Prostate gland (tissue), 2 donors: ENCODE measurements around the gene ITFG1. TPM values are rescaled to one million over a fixed set of nuclear protein-coding genes. Genes with fewer than 3 reads are reported as not detected.

Source experiments
- DNase-seq: peaks from one replicate; pipeline ENCODE4 v3.0.0-alpha.2; 2019; ENCODE audit warnings: low spot score
- H3K27ac ChIP-seq, 2 donors: fragments of 200-600 bp; sonication (generic); 2 replicates each; pipeline ENCODE4 v1.5.1; 2017 to 2019
- H3K27me3 ChIP-seq: fragments of 200-600 bp; sonication (generic); replicated peaks from 2 replicates; pipeline ENCODE4 v1.5.1; 2019; ENCODE audit not compliant: insufficient read depth
- H3K36me3 ChIP-seq, 2 donors: fragments of 200-600 bp; sonication (generic); 1 replicate in 1 of 2; 2 replicates in 1 of 2; pipeline versions ENCODE4 v1.5.1 to v1.8.1; 2017 to 2019
- H3K4me1 ChIP-seq: fragments of 200-600 bp; sonication (generic); replicated peaks from 2 replicates; pipeline ENCODE4 v1.5.1; 2019
- H3K4me3 ChIP-seq, 2 donors: fragments of 200-600 bp; sonication (generic); 2 replicates each; pipeline ENCODE4 v1.5.1; 2017 to 2019
- H3K9me3 ChIP-seq: fragments of 200-600 bp; sonication (generic); 2 replicates; pipeline ENCODE4 v1.5.1; 2017
- CTCF ChIP-seq, 4 experiments: fragments of 200-600 bp in 2 of 4; fragments of 450-650 bp in 2 of 4; sonication (generic) in 2 of 4; IDR thresholded peaks; 1 replicate in 3 of 4; 2 replicates in 1 of 4; pipeline ENCODE4 v1.5.1; 2016 to 2019; ENCODE audit warnings: antibody characterized with exemption in 4 of 4, mild to moderate bottlenecking in 2 of 4, moderate library complexity in 2 of 4
- POLR2A ChIP-seq: fragments of 450-650 bp; IDR thresholded peaks from one replicate; pipeline ENCODE4 v1.6.1; 2016; ENCODE audit warnings: antibody characterized with exemption, mild to moderate bottlenecking
- POLR2AphosphoS5 ChIP-seq: sonication (generic); formaldehyde crosslinking; IDR thresholded peaks from one replicate; pipeline ENCODE4 v1.6.1; 2017; ENCODE audit warnings: antibody characterized with exemption
- whole genome bisulfite sequencing: methylation state at CpG from one replicate; pipeline ENCODE4 v1.1.5; 2018; 5-methylcytosine and 5-hydroxymethylcytosine counted together
- intact Hi-C: fragments of 100-400 bp; cut with DNase I; formaldehyde crosslinking; loops from one replicate; pipeline ENCODE4 v1.14.2; 2022
- total RNA-seq, 2 donors: library from RNA; depleted of rRNA; stranded (reverse); fragments of >200 nt; gene quantifications; one replicate each; pipeline ENCODE4 v1.1.0, GENCODE V29; 2016

Gene ITFG1
- total RNA-seq, 2 donors from 2014 or later, result 49.1 to 104 TPM

GRCh38 chr16:47503936-47504335 is 43.1 kb upstream of the ITFG1 start:
- peaks cover 0 to 5% of the 10 kb centered on the region in 2 donors for H3K36me3 ChIP-seq
- H3K27me3 ChIP-seq, result no peaks in the 10 kb centered on the region
- no peaks in the 10 kb centered on the region for H3K9me3 ChIP-seq
- TF ChIP-seq POLR2A, result no peak
- TF ChIP-seq CTCF (IDR thresholded peaks at IDR 0.05), result no peak
- TF ChIP-seq POLR2AphosphoS5, result no peak
- no peaks in the 10 kb centered on the region for H3K4me1 ChIP-seq
- intact Hi-C loops, result no loop called here
- 91% methylated on average over 1 of the region's 1 CpG for WGBS
- DNase-seq, result no peak
- H3K4me3 ChIP-seq, result no peak overlapping the region
- H3K27ac ChIP-seq, result no peak overlapping the region

GRCh38 chr16:47499700-47500264 is 38.9 kb upstream of the ITFG1 start:
- no peak overlapping the region for H3K27ac ChIP-seq
- no peaks in the 10 kb centered on the region for H3K4me1 ChIP-seq
- no peaks in the 10 kb centered on the region for H3K27me3 ChIP-seq
- intact Hi-C loops, result no loop called here
- DNase-seq, result no peak
- TF ChIP-seq POLR2A (no peak), CTCF (IDR thresholded peaks at IDR 0.05) (no peak), POLR2AphosphoS5 (no peak)
- H3K9me3 ChIP-seq, result no peaks in the 10 kb centered on the region
- H3K4me3 ChIP-seq, result no peak overlapping the region
- no peaks in the 10 kb centered on the region for H3K36me3 ChIP-seq
- 96% methylated on average over 9 of the region's 9 CpGs for WGBS

GRCh38 chr16:47499080-47499699 is 38.3 kb upstream of the ITFG1 start:
- no peaks in the 10 kb centered on the region for H3K36me3 ChIP-seq
- H3K4me1 ChIP-seq, result no peaks in the 10 kb centered on the region
- 95% methylated on average over 2 of the region's 2 CpGs for WGBS
- no peak for TF ChIP-seq POLR2AphosphoS5
- TF ChIP-seq CTCF (IDR thresholded peaks at IDR 0.05), result no peak
- TF ChIP-seq POLR2A, result no peak
- intact Hi-C loops, result no loop called here
- H3K9me3 ChIP-seq, result no peaks in the 10 kb centered on the region
- no peak for DNase-seq
- no peak overlapping the region for H3K4me3 ChIP-seq
- H3K27me3 ChIP-seq, result no peaks in the 10 kb centered on the region
- H3K27ac ChIP-seq, result no peak overlapping the region

- Histone ChIP-seq H3K4me3 (no peak overlapping the region), H3K36me3 (no peaks in the 10 kb centered on the region), H3K27me3 (no peaks in the 10 kb centered on the region), H3K27ac (peak overlapping the region in 1 of 2 donors; percentile 48), H3K9me3 (no peaks in the 10 kb centered on the region), H3K4me1 (no peaks in the 10 kb centered on the region)
- no peak for TF ChIP-seq POLR2AphosphoS5
- no peak for TF ChIP-seq POLR2A
- TF ChIP-seq CTCF (IDR thresholded peaks at IDR 0.05), result no peak
- no peak for DNase-seq
- 70% methylated on average over 9 of the region's 9 CpGs for WGBS
- intact Hi-C loops, result no loop called here
Measured at GRCh38 chr16:47493381-47494337, 32.8 kb upstream of the ITFG1 start.
